ENCODE measurements around the gene NKAIN1.

- TF ChIP-seq CTCF (conservative IDR thresholded peaks at IDR 0.05; ENCODE audit: low read length) (no peak), EZH2phosphoT487 (IDR thresholded peaks at IDR 0.05; ENCODE audit: borderline replicate concordance) (no peak)
Observed at GRCh38 chr1:31143455-31143854, 96.2 kb downstream of the NKAIN1 start.
